HG03439 (cell line): ENCODE measurements around the gene PCP2.
"Not testable (repeated sequence)": the region's sequence is repeated elsewhere in the genome, so short reads cannot be mapped to it uniquely, and the experiment has no call there.

ENCODE experiments used
- ATAC-seq: cut with Tn5 transposase; IDR thresholded peaks from one replicate; pipeline ENCODE4 v1.9.1; 2021; ENCODE audit warnings: mild to moderate bottlenecking, moderate library complexity; ENCODE audit not compliant: unreplicated experiment

The PCP2 gene

GRCh38 chr19:7662657-7663056 is 29.1 kb upstream of the PCP2 start:
- ATAC-seq, result no peak

GRCh38 chr19:7661744-7662538 is 28.4 kb upstream of the PCP2 start:
- no peak for ATAC-seq

GRCh38 chr19:7658219-7658686 is 24.7 kb upstream of the PCP2 start:
- peak; percentile 81 for ATAC-seq

GRCh38 chr19:7657131-7657751 is 23.7 kb upstream of the PCP2 start:
- ATAC-seq, result no peak

- ATAC-seq, result no peak
Observed at GRCh38 chr19:7655581-7655980, 22.1 kb upstream of the PCP2 start.

- no peak for ATAC-seq
Observed at GRCh38 chr19:7654401-7654800, 20.9 kb upstream of the PCP2 start.

- ATAC-seq, result no peak
Observed at GRCh38 chr19:7652061-7652641, 18.6 kb upstream of the PCP2 start.

GRCh38 chr19:7650148-7650547 is 16.6 kb upstream of the PCP2 start:
- no peak for ATAC-seq

- no peak for ATAC-seq
Observed at GRCh38 chr19:7648265-7649014, 14.9 kb upstream of the PCP2 start.

GRCh38 chr19:7647156-7647555 is 13.6 kb upstream of the PCP2 start:
- no peak for ATAC-seq

- no peak for ATAC-seq
Observed at GRCh38 chr19:7646426-7646700, 12.8 kb upstream of the PCP2 start.

- no peak for ATAC-seq
Observed at GRCh38 chr19:7645656-7646425, 12.3 kb upstream of the PCP2 start.

GRCh38 chr19:7645163-7645562 is 11.6 kb upstream of the PCP2 start:
- no peak for ATAC-seq

GRCh38 chr19:7644550-7644877 is 11.0 kb upstream of the PCP2 start:
- no peak for ATAC-seq

GRCh38 chr19:7643629-7644549 is 10.4 kb upstream of the PCP2 start:
- ATAC-seq, result not testable (repeated sequence)

GRCh38 chr19:7643031-7643415 is 9.5 kb upstream of the PCP2 start:
- no peak for ATAC-seq

GRCh38 chr19:7642295-7643030 is 8.9 kb upstream of the PCP2 start:
- no peak for ATAC-seq

- no peak for ATAC-seq
Observed at GRCh38 chr19:7641290-7642276, 8.1 kb upstream of the PCP2 start.
